PFSK-1 (cell line): ENCODE data around the gene MACROD1.

ENCODE experiments used
- FOXP2 ChIP-seq: optimal IDR thresholded peaks from 2 replicates; pipeline ENCODE3; 2011; ENCODE audit warnings: borderline replicate concordance, control low read depth, inconsistent platforms; ENCODE audit not compliant: insufficient read depth; ENCODE audit errors: extremely low read length, extremely low read depth
- POLR2AphosphoS5 ChIP-seq: IDR thresholded peaks from 2 replicates; pipeline ENCODE4 v1.6.1; 2012; ENCODE audit warnings: low read depth, mild to moderate bottlenecking, control low read depth, low read length, moderate library complexity
- SIN3A ChIP-seq: IDR thresholded peaks from 2 replicates; pipeline ENCODE4 v1.6.1; 2012; ENCODE audit warnings: mild to moderate bottlenecking, low read length, moderate library complexity, borderline replicate concordance; ENCODE audit not compliant: insufficient read depth
- TAF1 ChIP-seq: IDR thresholded peaks from 2 replicates; pipeline ENCODE4 v1.6.1; 2012; ENCODE audit warnings: low read length, control low read depth, borderline replicate concordance; ENCODE audit not compliant: insufficient read depth
- TF ChIP-seq, protein P1 (sequence below), 2 experiments: IDR thresholded peaks; 2 replicates each; pipeline versions ENCODE4 v1.6.1 to v1.8.0; 2011 to 2012; ENCODE audit warnings: low read depth in 2 of 2, low read length in 2 of 2, control low read depth in 1 of 2, inconsistent platforms in 1 of 2, mild to moderate bottlenecking in 1 of 2, moderate library complexity in 1 of 2; ENCODE audit not compliant: insufficient read depth in 1 of 2

The MACROD1 gene

DNA sequence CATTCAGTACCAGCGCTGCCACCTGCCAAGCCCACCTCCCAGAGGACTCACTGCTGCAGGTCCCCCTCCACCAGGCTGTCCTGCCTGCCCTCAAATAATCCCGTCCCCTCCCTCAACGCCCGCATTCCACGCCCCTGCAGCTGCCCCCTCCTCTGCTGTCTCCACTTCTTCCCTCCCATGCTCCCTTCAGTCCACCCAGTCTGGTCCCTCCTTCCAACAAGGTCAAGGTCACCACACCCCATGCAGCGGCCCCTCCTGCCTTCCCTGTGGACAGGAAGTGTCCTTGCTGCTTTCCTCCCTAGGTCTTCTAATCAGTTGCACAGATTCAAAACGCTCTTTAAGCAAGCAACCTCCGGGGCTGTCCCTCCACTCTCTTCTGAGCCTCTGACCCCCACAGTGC is 12.1 kb downstream of the MACROD1 start:
- TF ChIP-seq, protein P1, sequence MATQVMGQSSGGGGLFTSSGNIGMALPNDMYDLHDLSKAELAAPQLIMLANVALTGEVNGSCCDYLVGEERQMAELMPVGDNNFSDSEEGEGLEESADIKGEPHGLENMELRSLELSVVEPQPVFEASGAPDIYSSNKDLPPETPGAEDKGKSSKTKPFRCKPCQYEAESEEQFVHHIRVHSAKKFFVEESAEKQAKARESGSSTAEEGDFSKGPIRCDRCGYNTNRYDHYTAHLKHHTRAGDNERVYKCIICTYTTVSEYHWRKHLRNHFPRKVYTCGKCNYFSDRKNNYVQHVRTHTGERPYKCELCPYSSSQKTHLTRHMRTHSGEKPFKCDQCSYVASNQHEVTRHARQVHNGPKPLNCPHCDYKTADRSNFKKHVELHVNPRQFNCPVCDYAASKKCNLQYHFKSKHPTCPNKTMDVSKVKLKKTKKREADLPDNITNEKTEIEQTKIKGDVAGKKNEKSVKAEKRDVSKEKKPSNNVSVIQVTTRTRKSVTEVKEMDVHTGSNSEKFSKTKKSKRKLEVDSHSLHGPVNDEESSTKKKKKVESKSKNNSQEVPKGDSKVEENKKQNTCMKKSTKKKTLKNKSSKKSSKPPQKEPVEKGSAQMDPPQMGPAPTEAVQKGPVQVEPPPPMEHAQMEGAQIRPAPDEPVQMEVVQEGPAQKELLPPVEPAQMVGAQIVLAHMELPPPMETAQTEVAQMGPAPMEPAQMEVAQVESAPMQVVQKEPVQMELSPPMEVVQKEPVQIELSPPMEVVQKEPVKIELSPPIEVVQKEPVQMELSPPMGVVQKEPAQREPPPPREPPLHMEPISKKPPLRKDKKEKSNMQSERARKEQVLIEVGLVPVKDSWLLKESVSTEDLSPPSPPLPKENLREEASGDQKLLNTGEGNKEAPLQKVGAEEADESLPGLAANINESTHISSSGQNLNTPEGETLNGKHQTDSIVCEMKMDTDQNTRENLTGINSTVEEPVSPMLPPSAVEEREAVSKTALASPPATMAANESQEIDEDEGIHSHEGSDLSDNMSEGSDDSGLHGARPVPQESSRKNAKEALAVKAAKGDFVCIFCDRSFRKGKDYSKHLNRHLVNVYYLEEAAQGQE (IDR thresholded peaks at IDR 0.05; ENCODE audit: insufficient read depth in 1 of 2, low read depth in 2 of 2, low read length in 2 of 2), result no peak
- TF ChIP-seq POLR2AphosphoS5 (no peak), FOXP2 (no peak), TAF1 (no peak), SIN3A (no peak)

DNA sequence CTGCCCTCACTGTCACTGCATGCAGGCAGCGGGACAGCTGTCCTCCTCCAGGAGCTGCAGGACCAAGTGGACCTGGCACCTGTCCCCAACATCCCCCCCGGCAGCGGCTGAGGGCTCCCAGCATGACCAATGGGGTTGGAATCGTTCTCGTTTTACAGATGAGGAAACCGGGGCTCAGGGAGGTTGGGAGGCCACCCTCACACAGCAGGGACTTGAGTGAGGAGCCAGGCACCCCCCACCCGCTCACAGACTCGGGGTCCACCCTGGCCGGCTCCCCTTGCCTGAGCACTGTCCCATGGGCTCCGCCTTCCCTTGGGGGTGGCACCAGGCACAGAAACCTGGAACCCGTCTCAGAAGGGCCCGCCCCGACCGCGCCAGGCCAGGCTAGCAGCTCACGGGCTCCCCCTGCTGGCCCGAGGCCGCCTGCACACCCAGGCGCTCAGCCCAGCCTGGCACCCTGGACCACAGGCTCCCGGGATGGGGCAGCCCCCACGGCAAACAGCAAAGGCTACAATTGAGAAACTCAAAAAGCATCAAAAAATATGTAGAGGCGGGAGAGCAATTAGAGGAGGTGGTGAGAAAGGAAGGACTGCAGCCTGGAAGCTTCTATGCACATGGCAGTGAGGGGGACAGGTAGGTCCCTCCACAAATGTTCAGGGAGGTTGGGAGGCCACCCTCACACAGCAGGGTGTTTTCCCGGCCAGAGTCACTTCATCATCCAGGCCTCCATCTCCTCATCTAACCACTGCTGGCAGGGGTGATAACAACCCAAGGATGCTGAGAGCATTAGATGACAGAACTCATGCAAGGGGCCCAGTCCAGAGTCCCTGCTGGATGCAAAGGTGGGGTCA is 12.8 kb downstream of the MACROD1 start:
- TF ChIP-seq, protein P1 (IDR thresholded peaks at IDR 0.05; ENCODE audit: insufficient read depth in 1 of 2, low read depth in 2 of 2, low read length in 2 of 2), result no peak
- TF ChIP-seq TAF1 (no peak), SIN3A (no peak), FOXP2 (peak; percentile 81)

DNA sequence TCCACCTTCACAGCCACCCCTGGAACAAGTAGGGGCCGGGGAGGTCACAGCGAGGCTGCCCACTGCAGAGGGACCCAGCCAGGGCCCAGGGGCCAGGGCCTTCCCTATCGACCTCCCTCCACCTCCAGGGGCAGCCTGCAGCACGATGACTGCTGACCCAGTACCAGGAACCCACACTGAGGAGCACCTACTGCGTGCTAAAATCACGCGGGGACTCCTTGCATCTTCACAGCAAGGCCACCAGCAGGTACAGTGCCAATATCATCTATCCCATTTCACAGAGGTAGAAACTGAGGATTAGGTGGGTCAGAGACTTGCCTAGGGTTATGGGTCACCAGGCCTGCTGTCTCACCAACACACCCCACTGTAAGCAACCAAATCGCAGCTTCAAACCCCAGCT is 14.6 kb downstream of the MACROD1 start:
- TF ChIP-seq FOXP2, result no peak
- TF ChIP-seq SIN3A, result no peak
- no peak for TF ChIP-seq POLR2AphosphoS5
- TF ChIP-seq, protein P1 (IDR thresholded peaks at IDR 0.05; ENCODE audit: insufficient read depth in 1 of 2, low read depth in 2 of 2, low read length in 2 of 2), result no peak
- TF ChIP-seq TAF1, result no peak

DNA sequence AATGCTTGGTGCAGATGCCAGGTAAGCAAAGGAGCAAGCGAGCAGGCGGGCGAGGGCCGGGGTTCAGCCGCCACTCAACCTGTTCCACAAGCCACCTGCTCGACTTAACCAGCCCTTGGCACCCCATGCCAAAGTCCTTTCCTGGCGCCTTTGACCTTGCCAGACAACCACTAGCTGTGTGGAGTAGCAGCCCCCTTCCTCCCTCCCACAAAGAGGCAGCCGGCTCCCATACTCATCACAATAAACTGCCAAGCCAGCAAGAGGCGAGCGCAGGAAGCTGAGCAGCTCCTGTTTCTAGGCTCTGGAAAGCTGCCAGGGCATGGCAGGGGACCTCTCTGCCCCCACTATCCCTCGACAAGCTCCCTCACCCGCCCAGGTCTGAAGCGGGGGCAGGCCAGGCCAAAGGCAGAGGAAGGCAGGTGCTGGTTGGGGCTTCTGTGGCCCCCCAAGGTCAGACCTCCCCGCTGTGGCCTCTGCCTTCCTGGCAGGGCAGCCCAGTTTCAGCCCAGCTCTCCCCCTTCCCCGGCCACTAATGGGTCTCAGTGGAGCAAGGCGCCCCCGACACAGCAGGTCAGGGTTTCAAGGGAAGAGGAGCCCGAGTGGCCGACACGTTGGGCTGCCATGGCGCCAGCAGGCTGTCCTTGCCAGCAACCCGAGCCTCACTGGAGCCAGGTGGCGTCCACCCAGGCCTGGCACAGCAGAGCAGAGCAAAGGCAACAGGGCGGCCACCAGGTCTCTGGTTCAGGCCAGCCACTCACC is 15.3 kb downstream of the MACROD1 start:
- TF ChIP-seq TAF1, result no peak

DNA sequence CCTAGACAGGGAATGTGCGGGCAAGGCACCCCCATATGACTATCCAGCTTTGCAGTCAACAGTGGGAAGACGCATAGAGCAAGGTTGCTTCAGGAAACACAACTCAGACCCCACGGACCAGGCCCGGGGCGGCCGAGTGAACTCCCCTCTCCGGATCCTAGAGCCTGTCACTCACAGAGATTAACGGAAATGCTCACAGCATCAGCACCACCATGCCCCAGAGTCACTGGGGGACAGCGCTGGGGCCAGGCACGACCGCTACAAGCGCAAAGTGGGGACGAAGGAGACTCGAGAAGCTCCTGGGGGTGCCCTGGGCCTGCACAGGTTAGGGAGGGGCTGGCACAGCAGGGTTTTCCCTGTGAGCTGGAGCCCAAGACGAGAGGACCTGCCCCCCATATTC is 15.9 kb downstream of the MACROD1 start:
- TF ChIP-seq SIN3A, result no peak
- no peak for TF ChIP-seq TAF1
- TF ChIP-seq POLR2AphosphoS5, result no peak
- TF ChIP-seq FOXP2, result no peak
- TF ChIP-seq, protein P1 (IDR thresholded peaks at IDR 0.05; ENCODE audit: insufficient read depth in 1 of 2, low read depth in 2 of 2, low read length in 2 of 2), result no peak
